ENCODE results near the gene ITGAD.
"Not testable (repeated sequence)": the region's sequence is repeated elsewhere in the genome, so short reads cannot be mapped to it uniquely, and the experiment has no call there.

The ITGAD gene

DNA sequence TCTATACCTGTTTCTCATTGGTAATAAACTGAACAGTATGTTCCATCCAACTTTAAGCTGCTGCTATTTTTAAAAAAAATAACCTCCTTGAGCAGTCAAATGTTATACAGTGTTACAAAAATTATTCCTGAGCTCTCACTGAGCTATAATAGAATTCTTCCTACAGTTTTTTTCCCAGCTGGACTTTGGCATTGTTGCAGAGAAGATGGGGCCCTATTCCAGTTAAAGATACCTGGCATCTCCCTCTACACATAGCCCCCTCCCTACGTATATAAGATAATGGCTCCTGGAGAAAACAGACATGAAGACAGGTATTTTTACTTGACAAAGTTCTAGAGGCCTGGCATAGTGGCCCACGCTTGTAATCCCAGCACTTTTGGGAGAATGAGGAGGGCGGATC lies 36.7 kb downstream of the ITGAD start:
- DNase-seq (ENCODE audit: low read depth): no peak

DNA sequence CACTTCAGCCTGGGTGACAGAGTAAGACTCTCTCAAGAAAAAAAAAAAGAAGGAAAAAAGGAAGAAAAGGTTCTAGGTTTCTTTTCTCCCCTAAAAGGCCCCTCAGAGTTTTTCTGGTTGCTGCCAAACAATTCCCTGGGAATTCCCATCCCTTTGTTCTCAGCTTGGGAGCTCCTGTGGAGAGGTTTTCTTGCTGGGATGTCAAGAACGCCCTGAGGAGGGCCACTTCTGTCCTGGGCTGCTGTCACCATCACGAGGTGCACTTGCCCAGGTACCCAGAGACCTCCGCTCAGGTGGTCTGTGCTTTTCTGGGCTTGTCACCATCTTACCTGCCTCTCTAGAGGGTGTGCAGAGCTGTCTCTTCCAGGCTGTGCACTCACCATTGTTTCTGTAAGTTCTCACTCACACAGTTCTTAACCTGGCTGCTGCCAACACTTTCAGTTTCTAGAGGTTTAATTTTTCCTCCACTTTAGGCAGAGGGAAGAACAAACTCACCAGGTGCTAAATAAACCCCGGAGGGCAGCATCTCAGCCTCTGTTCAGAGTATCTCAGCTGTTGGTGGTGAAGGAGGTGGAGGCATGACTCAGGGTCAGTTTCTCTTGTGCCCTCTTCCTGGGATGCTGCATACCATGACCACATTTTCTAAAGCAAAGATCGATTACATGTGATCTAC lies 37.4 kb downstream of the ITGAD start:
- no peak for DNase-seq (ENCODE audit: low read depth)

DNA sequence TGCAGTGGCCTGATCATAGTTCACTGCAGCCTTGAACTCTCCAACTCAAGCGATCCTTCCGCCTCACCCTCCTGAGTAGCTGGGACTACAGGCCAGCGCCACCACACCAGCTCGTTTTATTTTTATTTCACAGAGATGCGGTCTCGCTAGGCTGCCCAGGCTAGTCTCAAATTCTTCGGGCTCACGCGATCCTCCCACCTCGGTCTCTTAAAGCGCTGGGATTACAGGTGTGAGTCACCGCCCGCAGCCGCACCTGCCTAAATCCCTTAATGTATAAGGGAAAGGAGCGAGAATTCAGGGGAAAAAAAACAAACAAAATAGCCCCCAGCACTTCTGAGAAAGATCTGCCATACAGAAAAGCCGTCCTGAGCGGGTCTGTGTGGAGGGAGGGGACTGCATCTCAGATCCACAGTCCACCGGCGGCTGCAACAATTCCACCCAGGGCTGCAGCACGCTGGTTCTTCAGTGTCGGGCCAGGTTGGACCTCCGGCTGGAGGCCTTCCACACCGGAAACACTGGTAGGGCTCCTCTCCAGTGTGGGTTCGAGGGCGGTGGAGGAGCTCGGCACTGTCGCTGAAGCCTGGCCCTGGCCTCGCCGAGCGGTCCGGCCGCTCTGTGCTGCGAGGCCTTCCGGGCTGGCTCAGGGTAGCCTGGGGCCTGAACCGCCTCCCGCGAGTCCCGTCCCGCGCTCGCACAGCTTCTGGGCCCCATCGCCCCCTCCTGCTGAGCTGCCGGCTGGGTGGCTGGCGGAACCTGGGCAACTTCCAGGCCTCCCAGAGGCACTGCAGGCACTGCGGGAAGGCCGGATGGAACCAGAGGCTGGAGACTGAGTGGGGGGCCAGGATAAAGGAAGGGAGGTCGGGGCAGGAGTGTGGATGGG lies 42.4 kb downstream of the ITGAD start:
- no peak for DNase-seq (ENCODE audit: low read depth)

DNA sequence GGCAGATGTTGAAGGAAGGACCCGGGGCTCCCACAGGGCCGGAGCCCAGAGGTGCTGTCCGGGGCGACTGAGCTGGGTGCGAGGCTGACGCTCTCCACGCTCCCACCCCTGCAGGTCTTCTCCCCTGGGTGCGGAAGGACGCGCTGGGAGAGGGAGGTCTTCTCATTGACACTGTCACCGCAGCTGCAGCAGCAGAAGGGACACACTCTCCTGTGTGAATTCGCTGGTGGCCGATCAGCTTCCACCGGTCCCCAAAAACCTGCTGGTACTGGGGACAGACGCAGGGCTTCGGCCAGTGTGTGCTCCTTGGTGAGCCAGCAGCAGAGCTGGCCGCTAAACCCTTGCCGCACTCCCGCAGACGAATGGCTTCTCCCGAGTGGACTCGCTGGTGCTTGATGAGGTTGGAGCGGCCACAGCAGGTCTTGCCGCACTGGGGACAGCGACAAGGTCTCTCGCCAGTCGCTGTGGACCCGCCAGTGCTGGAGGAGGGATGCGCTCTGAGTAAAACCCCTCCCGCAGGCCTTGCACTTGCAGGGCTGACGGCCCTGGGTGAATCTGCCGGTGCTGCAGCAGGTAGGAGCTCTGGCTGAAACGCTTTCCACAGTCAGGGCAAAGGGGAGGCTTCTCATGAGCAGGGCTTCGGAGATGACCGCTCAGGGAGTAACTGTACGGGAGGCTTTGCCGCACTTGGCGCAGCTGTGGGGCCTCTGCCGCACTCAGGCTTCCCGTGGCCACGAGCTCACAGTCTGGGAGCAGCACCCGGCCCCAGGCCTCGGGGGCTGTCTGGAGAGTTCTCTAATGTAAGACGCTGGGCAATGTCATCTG lies 43.3 kb downstream of the ITGAD start:
- no peak for DNase-seq (ENCODE audit: low read depth)

DNA sequence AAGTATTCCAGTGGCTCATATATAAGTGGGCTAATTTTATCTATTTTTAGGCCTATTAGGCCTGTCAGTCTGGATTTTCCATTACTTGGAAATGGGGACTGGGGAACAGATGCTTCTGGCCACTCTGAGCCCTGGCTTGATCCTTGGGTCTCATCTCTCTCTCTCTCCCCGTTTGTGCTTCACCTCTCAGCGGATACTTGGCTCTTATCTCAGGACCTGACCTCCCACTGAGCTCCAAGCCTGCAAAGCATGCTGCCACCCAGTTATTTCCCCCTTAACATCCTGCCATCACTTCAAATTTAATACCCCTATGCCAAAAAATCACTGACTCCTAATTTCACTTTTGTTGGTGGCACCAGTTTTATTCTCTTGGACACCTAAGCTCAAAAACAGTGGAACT lies 45.3 kb downstream of the ITGAD start:
- DNase-seq (ENCODE audit: low read depth): no peak

DNA sequence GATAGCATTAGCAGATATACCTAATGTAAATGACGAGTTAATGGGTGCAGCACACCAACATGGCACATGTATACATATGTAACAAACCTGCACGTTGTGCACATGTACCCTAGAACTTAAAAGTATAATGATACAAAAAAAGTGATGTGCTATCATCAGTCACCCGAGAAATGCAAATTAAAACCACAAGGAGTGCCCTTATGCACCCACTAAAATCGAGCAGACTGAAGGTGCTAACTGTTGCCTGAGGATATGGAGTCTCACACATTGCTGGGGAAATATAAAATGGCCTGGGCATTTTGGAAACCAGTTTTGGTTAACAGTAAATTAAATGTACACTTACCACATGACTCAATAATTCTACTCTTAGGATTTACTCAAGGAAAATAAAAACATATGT lies 45.9 kb downstream of the ITGAD start:
- DNase-seq (ENCODE audit: low read depth): not testable (repeated sequence)

DNA sequence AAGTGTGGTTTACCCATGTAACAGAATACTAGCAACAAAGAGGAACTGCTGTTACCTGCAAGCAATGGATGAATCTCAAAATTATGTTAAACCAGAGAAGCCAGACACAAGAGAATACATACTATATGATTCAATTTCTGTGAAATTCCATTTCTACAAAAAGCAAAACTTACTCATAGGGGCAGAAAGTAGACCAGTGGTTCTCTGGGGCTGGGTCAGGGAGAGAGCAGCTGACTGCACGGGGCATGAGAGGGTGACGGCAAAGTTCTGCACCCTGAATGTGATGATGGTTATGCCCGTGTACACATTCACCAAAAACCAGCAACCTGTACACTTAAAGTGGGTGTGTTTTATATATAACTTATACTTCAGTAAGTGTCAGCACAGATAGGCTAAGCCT lies 46.4 kb downstream of the ITGAD start:
- no peak for DNase-seq (ENCODE audit: low read depth)

DNA sequence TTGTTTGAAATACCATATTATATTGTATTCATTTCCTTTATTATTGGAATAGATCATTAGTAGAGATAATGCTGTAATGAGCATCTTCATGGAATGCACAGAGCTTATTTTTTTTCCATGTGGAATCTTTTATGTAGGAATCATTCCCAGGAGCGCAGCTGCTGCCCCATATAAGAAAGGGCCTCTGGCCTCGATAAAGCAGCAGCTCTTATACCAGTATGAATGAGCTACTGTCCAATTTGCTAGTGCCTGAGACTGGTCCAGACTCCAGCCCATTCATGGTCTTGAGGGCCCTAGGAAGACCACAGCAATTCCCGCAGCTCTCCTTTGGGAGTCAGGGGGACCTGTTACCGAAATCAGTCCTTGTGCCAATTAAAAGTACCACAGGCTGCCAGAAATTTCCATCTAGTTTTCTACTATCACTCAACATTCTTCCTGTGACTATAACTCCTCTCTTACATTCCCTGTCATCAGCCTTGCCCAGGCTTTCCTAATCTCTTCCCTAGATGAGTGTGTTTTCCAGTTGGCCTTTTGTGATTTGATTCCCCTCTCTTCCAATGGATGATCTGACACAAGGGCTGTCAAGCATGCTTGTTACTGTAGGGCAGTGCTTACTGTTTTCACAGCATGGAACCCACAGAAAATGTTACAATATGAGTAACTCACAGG lies 47.5 kb downstream of the ITGAD start:
- DNase-seq (ENCODE audit: low read depth): no peak

DNA sequence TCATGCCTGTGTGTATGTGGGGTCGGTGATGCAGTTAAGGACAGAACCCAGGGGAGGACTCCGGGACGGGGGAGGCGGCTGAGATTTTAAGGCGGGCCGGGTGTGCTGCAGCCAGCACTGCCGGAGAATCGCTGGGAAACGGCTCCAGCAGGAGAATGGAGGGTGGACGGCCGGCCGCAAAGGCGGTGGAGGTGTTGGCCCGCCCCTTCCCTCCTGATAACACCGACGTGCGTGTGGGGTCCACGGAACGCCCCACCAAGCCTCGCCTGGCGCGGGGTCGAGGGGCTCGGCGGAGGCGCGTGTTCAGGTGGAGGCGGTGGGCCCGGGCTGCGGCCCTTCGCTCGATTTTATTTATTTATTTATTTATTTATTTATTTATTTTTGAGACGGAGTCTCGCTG lies 48.8 kb downstream of the ITGAD start:
- no peak for DNase-seq (ENCODE audit: low read depth)

DNA sequence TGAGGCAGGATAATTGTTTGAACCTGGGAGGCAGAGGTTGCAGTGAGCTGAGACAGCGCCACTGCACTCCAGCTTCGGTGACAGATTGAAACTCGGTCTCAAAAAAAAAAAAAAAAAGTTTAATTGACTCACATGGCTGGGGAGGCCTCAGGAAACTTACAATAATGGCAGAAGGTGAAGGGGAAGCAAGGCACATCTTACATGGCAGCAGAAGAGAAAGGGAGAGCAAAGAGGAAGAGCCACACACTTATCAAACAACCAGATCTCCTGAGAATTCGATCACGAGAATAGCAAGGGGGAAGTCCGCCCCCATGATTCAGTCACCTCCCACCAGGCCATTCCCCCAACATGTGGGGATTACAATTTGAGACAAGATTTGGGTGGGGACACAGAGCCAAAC lies 52.8 kb downstream of the ITGAD start:
- DNase-seq (ENCODE audit: low read depth): not testable (repeated sequence)

DNA sequence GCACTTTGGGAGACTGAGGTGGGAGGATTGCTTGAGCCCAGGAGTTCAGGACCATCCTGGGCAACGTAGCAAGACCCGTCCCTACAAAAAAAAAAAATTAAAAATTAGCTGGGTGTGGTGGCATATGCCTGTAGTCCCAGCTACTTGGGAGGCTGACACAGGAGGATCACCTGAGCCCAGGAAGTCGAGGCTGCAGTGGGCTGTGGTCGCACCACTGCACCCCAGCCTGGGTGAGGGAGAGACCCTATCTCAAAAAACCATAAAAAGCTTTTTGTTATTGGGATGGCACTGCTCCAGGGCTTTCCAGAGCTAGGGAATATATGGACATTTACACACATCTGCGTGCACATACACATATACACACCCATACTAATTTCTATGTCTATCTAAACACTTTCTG lies 58.1 kb downstream of the ITGAD start:
- DNase-seq (ENCODE audit: low read depth): no peak

DNA sequence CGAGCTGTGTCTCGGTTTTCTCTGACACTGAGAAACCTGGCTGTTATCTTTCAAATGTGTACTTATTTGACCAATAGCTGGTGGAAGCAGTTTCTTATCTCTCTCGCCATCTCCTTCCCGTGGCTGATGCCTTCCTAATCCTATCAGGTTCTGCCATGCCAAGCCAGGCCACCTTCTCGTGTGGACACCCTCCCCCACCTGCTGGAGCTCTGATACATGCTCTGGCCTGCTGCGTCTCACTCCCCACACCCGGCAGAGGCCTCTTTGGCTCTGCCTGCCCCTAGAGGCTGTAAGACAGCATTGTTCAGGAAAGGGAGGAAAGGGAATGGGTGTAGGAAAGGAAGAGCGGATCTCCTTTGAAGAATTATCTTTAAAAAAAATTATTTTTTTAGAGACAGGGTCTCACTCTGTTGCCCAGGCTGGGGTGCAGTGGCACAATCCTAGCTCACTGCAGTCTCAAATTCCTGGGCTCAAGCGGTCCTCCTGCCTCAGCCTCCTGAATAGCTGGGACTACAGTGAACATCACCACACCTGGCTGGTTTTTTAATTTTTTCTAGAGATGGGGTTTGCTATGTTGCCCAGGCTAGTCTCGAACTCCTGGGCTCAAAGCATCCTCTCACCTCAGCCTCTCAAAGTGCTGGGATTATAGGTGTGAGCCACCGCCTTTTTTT lies 58.7 kb downstream of the ITGAD start:
- DNase-seq (ENCODE audit: low read depth): no peak

DNA sequence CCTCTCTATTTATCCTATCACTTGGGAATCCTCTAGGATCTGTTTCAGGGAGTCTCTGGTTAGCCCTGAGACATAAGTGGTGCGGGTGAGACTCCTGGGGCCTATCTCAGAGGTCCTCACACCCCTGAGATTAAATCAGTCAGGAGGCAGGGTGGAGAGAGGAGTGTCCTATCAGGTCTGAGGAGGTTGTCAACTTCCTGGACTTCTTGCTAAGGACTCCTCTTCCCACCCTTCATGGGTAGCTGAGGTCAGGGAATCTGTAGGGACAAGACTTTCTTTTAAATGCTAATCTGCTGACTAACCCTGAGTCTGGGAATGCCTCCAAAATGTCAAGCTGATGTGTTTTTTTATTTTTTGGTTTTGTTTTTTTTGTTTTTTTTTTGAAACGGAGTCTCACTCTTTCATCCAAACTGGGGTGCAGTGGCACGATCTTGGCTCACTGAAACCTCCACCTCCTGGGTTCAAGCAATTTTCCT lies 59.5 kb downstream of the ITGAD start:
- no peak for DNase-seq (ENCODE audit: low read depth)

DNA sequence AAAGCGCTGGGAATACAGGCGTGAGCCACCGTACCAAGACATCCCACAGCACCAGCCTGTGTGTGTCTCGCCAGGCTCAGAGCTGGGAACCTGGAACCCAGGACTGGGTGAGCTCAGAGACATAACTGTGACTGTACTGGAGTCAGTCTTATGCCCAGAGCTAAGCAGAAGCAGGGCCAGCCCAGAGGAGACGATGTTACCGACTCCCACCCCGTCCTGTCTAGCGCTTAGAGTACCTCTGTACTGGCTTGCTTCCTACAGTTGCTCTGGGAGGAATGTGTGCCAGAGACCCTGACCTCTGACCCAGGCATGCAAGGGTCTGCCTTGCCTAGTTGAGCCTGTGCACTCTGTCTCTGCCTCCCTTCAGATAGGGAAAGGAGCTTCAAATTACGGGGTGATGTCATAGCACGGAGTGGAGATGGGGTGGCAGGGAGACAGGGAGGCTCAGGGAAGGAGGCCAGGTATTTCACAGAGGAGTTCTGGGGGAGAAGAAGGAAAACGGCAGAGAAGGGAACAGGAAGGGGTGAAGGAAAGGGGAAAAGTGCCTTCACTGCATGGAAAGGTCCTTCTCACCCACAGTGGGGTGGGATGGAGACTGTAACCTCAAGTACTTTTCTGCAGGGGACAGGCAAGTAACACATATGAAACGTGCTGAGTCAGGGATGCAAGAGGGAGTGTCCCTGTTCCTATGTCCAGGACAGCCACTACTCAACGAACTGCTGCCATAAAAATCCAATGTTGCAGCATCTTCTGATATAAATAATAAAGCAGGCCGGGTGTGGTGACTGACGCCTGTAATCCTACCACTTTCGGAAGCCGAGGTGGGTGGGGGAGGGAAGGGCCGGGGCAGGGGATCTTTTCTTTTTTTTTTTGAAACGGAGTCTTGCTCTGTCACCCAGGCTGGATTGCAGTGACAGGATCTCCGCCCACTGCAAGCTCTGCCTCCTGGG lies 60.4 kb downstream of the ITGAD start:
- no peak for DNase-seq (ENCODE audit: low read depth)

DNA sequence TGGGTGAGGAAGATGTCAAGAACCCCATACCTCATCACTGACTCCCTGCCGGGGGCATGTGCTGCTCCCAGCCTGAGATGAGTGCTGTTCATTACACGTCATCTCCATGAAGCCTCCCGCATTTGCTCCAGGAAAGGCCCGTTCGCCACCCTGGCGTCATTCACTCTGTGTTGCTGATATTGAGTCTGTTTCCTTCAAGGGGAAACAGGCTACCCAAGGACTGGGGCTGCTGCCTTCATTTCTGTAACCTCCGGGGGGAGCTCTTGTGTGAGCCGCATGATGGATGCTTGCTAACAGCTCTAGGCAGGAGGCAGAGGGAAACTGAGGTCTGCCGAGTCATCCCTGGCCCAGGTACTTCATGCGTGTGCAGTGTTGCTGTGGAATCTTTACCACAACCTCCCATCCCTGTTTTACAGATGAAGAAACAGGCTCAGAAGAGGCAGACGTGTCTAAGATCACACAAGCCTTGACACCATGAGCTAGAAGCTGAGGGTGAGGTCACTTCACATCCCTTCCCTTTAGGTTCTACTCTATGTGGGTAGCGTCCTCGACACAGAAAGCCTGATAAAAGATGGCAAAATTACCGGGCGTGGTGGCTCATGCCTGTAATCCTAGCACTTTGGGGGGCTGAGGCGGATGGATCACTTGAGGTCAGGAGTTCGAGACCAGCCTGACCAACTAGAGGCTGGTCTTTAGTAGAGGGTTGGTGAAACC lies 62.6 kb downstream of the ITGAD start:
- no peak for DNase-seq (ENCODE audit: low read depth)

DNA sequence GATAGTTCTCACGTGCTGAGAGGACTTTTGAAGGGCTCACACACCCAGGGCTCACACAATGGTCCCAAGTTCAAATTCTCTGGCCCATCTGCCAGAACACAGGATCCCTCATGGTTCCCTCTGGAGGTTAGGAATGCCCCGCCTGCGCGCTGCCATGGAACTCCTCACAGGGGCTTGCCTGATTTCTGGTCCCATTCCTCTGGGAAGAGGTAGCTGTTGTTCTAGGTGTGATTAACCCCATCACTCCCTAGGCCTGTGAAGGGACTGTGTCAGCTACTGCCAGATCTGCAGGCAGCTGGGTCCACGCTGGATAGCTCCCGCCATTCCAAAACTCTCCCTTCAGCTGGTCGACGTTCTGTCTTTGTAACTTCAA lies 63.8 kb downstream of the ITGAD start:
- no peak for DNase-seq (ENCODE audit: low read depth)

DNA sequence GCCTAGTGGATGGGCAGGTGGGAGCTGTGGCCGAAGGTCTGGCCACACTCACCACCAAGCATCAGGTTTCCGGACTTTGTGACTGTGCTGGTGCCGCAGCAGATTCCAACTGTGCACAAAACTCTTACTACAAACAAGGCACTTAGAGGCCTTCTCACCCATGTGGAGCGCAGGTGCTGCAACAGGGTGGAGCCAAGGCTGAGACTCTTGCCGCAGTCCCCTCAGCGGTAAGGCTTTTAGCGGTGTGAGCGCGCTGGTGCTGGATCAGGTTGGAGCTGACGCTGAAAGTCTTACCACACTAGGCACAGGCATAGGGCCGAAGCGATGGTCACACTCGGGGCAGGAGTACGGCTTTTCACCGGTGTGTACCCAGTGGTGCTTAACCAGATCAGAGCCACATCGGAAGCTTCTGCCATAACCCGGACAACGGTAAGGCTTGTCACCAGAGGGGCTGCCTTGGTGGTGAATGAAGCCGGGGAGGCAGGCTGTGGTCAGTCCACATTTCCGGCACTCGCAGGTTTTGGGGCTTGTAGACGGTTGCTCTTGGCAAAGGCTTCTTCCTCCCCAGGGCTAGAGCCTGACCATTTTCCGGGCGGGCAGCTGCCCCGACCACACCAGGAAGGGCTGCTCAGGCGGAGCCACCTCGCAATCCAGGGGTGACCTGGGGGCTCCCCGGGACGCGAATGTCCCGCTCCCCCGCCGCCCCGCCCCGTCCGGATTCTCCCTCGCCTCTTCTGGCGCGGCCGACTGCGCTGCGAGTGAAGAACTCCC lies 65.1 kb downstream of the ITGAD start:
- peak; percentile 52 for DNase-seq (ENCODE audit: low read depth)

DNA sequence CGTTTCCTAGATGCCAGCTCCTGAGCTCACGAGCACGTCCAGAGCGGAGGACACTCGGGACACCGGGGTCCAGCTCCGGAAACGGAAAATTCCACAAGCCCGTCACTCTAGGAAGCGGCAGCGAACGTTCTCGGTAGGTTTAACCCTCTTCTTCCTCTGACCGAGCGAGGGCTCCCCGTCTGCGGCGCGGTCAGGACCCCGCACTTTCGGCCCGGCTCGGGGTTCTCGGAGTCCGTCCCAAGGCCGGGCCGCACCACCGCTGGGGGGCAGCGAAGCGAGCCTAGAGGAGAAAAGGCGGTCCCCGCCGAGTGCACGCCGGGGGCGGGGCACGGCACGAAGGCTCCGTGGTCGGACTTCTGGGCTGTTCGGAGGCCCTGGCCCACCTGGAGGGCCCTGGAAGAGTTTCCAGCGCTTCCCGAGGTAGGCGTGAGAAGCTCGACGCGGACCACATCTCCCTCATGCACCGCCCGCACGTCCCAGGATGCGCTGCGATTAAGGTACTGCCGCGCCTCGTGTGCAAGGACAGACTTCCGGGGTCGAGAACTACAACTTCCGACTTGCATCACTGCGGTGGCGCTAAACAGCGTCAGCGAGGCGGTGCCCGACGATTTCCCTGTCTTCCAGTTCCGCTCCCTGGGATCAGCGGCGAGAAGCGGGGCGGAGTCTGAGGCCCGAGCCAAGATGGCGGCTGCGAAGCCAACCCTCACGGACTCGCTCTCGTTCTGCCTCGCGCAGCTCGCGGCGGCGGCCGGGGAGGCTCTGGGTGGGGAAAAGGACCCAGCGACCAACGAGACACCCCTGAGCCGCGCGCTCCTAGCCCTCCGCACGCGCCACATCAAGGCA lies 65.9 kb downstream of the ITGAD start, which contains the start of gene ARMC5:
TSS of gene ARMC5 (plus strand) at position 658 of the 843 bp plus-strand sequence. CDS start at position 682, 24 bp downstream.
- peak; percentile 96 for DNase-seq (ENCODE audit: low read depth)

Data from T follicular helper cell (primary cell).